Activated naive CD8-positive, alpha-beta T cell treated with anti-CD3 and anti-CD28 coated beads, Interleukin-2, amount 50 U/mL, for 16 hours (primary cell): ENCODE data around the gene GULP1.

ENCODE experiments used
- DNase-seq: peaks from one replicate; pipeline ENCODE4 v3.0.0-alpha.2; 2020; ENCODE audit warnings: low read depth, low spot score

The GULP1 gene

GRCh38 chr2:188367164-188367563 is 75.5 kb downstream of the GULP1 start:
- no peak for DNase-seq

- no peak for DNase-seq
Observed at GRCh38 chr2:188369365-188369764, 77.7 kb downstream of the GULP1 start.

GRCh38 chr2:188378371-188378950 is 86.8 kb downstream of the GULP1 start:
- DNase-seq, result no peak

GRCh38 chr2:188379748-188380147 is 88.1 kb downstream of the GULP1 start:
- no peak for DNase-seq

GRCh38 chr2:188380280-188380679 is 88.6 kb downstream of the GULP1 start:
- DNase-seq, result no peak

GRCh38 chr2:188381614-188382013 is 89.9 kb downstream of the GULP1 start:
- no peak for DNase-seq

GRCh38 chr2:188382107-188382506 is 90.4 kb downstream of the GULP1 start:
- DNase-seq, result no peak

- DNase-seq, result no peak
Observed at GRCh38 chr2:188383158-188383557, 91.5 kb downstream of the GULP1 start.

GRCh38 chr2:188385857-188386256 is 94.2 kb downstream of the GULP1 start:
- no peak for DNase-seq

- no peak for DNase-seq
Observed at GRCh38 chr2:188388831-188389230, 97.2 kb downstream of the GULP1 start.

GRCh38 chr2:188391354-188391753 is 99.7 kb downstream of the GULP1 start:
- no peak for DNase-seq

GRCh38 chr2:188394931-188395472 is 103.3 kb downstream of the GULP1 start:
- DNase-seq, result no peak

- DNase-seq, result no peak
Observed at GRCh38 chr2:188395903-188396689, 104.4 kb downstream of the GULP1 start.

- no peak for DNase-seq
Observed at GRCh38 chr2:188399159-188399558, 107.5 kb downstream of the GULP1 start.

GRCh38 chr2:188403676-188404075 is 112.0 kb downstream of the GULP1 start:
- no peak for DNase-seq

GRCh38 chr2:188404341-188405004 is 112.8 kb downstream of the GULP1 start:
- DNase-seq, result no peak

- DNase-seq, result no peak
Observed at GRCh38 chr2:188406414-188406813, 114.7 kb downstream of the GULP1 start.

GRCh38 chr2:188410504-188411235 is 119.0 kb downstream of the GULP1 start:
- no peak for DNase-seq

GRCh38 chr2:188412190-188412589 is 120.5 kb downstream of the GULP1 start:
- DNase-seq, result no peak

GRCh38 chr2:188414411-188414810 is 122.7 kb downstream of the GULP1 start:
- DNase-seq, result no peak

- DNase-seq, result no peak
Observed at GRCh38 chr2:188414869-188415753, 123.4 kb downstream of the GULP1 start.
